HS-27A (cell line): ENCODE measurements around the gene RILPL2.
"Not testable (repeated sequence)": the region's sequence is repeated elsewhere in the genome, so short reads cannot be mapped to it uniquely, and the experiment has no call there.

ENCODE experiments used
- DNase-seq: peaks from one replicate; pipeline ENCODE4 v3.0.0-alpha.2; 2012; ENCODE audit warnings: low read depth, missing footprints

The RILPL2 gene, protein sequence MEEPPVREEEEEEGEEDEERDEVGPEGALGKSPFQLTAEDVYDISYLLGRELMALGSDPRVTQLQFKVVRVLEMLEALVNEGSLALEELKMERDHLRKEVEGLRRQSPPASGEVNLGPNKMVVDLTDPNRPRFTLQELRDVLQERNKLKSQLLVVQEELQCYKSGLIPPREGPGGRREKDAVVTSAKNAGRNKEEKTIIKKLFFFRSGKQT

GRCh38 chr12:123436017-123436964 lies at the start of gene RILPL2:
TSS of gene RILPL2 (minus strand) at chr12:123436684. CDS start at chr12:123436420, 264 bp downstream.
- peak; percentile 15 for DNase-seq

GRCh38 chr12:123485756-123486155 lies 49.3 kb upstream of the RILPL2 start:
- no peak for DNase-seq

DNA sequence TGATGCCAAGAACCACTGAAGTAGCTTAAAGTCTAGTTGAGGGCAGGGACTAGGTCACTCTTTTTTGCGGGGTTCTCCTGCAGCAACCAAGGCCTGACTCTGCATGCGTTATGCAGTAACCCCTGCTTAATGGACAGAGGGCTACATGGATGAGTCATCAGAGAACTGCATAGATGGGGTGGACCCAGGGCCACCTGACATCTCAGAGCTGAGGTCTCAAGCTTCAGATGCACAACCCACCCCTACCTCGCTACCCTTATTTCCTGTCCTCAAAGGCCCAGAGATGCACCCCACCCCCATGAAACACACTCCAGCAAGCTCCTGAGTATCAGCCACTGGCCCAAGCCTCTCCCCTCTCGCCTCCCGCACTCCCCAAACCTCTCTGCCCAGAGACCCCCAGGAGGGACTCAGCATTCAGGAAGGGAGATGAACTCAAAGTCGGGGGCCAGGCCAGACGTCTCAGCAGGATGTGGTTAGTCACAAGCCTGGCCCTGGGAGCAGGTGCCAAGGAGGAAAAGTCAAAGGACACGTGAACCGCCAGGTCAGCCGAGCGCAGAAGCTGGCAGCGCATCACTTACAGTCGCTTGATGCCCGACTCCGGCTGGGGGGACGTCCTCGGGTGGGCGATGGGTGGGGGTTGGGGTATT lies 47.2 kb upstream of the RILPL2 start:
- DNase-seq = no peak

- no peak for DNase-seq
These were observed 46.4 kb upstream of the RILPL2 start for GRCh38 chr12:123482876-123483275.

DNA sequence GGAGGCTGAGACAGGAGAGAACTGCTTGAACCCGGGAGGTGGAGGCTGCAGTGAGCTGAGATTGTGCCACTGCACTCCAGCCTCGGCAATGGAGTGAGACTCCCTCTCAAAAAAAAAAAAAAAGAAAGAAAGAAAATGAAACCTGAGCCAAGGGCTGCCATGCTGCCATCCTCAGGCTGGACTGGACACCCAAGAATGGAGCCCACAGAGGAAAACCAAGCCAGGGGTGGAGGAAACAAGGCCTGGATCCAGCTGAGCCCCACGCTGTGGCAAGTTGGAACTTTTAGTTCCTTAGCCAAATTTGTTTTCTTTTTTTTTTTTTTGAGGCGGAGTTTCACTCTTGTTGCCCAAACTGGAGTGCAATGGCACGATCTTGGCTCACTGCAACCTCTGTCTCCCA lies 44.8 kb upstream of the RILPL2 start:
- DNase-seq = not testable (repeated sequence)

- no peak for DNase-seq
These were observed 43.1 kb upstream of the RILPL2 start for GRCh38 chr12:123479442-123480180.

- DNase-seq = peak; percentile 9
These were observed 42.3 kb upstream of the RILPL2 start for GRCh38 chr12:123478762-123479161.

- DNase-seq = no peak
These were observed 41.6 kb upstream of the RILPL2 start for GRCh38 chr12:123478069-123478468.

DNA sequence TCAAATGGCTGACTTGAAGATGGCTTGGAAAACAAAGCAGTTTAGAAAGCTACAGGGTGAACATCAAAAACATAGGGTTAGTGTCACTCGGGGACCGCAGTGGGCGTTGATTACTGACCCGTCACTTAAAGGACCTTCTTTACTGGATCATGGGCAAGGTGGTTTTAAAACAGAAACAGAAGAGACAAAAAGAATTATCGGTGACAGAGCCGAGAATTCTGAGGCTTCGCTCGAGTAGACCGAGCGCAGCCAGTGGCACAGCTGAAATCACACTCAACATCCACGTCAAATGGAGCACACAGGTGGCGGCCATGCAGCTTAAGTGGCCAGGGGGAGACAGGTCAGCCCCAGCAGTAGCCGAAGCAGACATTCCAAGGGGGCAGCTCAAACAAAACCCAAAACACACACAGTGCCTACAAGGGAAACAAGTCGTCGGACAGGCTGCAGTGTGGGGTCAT lies 38.8 kb upstream of the RILPL2 start:
- no peak for DNase-seq

GRCh38 chr12:123474485-123475245 lies 38.2 kb upstream of the RILPL2 start:
- DNase-seq = no peak

DNA sequence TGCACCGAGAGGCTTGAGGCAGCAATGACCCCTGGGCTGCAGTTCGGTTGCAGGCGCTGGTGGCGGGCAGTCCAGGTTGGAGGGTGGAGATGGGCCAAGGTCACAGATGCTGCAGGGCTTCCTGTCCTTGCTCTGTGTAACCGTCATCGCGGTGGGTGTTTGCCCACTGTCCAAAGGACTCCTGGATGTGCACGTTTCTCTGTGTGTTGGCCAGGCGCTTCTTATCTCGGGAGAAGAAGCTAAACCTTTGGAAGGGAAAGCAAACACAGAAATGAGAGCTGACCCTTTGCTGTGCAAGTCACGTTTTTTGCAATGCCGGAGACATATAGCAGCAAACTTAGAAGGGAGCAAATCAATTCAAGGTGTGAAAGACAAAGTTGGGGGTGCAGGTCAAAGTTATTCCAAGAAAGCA lies 36.0 kb upstream of the RILPL2 start:
- no peak for DNase-seq

DNA sequence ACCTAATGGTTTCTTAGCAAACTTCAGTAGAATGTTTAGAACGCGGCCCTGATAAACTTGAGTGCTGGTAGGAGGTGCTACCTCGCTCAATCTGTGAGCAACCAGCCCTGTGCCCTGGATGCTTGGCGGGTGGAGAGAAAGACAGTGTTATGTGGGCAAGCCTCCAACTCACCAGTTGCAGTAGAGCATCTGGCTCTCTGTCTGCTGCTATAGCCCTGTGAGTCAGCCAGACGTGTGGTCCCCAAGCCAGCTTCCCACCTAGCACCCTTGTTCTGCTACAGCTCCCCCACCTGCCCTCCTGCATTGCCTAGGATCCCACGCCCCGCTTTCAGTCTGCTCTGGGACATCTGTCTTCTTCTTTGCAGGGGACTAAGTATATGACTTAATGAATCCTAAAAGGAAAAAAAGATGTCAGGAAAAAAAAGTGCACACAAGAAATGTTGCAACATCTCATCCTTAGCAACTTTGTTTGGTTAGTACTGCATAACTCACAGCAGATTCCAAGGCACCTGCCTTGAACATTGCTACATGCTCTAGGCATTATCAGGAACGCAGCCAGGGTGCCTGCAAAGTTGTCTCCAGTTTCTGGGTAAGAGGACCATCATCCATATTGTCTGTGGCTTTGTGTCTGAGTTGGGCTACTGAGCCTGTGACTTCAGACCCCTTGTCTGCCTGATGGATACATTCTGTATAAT lies 35.0 kb upstream of the RILPL2 start:
- no peak for DNase-seq

- DNase-seq = no peak
These were observed 33.5 kb upstream of the RILPL2 start for GRCh38 chr12:123469978-123470377.

DNA sequence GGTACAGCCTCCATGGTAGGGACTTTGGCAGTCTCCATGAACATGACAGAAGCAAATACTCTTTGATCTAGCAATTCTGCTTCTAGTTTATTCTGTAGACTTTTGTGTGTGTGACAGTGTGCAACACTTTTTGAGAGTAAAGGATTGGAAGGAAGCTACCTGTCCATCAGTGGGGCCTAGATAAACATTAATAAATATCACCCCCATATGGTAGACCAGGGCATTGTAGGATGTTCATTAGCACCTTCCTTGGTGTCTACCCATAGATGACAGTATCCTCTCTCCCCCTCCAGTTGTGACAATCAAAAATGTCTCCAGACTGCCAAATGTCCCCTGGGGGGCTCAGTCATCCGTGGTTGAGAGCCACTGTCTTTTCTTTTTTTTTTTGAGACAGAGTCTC lies 32.3 kb upstream of the RILPL2 start:
- DNase-seq = no peak

DNA sequence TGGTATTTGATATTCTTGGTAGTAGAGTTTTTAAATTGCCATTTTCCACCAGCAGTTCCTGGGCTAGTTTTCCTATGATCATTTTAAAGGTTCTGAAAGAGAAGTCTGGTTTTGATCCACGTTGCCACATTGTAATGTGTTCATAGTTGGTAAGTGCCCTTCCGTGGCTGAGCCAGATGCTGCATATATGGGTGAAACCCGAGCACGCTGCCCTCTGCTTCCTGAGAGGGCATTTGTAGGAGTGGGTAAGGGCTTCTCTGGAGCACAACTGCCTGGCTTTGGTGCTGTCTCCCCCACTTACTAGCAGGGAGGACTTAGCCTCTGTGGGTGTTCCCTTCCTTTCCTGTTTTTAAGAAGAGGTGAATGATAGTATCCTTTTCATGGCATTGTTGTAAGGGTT lies 28.6 kb upstream of the RILPL2 start:
- no peak for DNase-seq

DNA sequence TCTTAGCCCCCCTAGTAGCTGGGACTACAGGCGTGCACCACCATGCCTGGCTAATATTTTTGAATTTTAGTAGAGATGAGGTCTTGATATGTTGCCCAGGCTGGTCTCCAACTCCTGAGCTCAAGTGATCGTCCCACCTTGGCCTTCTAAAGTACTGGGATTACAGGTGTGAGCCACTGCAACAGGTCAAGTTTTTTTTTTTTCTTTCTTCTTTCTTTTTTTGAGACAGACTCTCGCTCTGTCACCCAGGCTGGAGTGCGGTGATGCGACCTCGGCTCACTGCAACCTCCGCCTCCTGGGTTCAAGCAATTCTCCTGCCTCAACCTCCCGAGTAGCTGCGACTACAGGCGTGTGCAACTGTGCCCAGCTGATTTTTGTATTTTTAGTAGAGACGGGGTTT lies 26.7 kb upstream of the RILPL2 start:
- DNase-seq = not testable (repeated sequence)

GRCh38 chr12:123457980-123458779 lies 21.7 kb upstream of the RILPL2 start, which contains the start of gene SNRNP35:
TSS of gene SNRNP35 (plus strand) at chr12:123458139. CDS start at chr12:123465541, 7,402 bp downstream.
- DNase-seq = peak; percentile 69

GRCh38 chr12:123453165-123453564 lies 16.7 kb upstream of the RILPL2 start:
- no peak for DNase-seq

DNA sequence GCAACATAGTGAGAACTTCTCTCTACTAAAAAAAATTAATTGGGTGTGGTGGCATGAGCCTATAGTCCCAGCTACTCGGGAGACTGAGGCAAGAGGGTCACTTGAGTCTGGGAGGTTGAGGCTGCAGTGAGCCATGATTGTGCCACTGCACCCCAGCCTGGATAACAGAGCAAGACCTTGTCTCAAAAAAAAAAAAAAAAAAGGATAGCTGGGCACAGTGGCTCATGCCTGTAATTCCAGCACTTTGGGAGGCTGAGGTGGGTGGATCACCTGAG lies 15.7 kb upstream of the RILPL2 start:
- not testable (repeated sequence) for DNase-seq

DNA sequence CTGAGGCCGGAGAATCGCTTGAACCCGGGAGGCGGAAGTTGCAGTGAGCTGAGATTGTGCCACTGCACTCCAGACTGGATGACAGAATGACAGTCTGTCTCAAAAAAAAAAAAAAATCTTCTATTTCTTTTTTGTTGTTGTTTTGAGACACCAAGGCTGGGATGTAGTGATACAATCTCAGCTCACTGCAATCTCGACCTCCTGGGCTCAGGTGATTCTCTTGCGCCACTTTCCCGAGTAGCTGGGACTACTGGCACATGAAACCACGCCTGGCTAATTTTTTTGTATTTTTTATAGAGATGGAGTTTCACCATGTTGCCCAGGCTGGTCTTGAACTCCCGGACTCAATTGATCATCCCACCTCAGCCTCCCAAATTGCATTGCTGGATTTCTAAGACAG lies 14.2 kb upstream of the RILPL2 start:
- no peak for DNase-seq
